Measurements from ENCODE around the gene SPPL3.
A peak's percentile ranks its signal among the peaks of the same experiment; 100 is the strongest.

The SPPL3 gene

DNA sequence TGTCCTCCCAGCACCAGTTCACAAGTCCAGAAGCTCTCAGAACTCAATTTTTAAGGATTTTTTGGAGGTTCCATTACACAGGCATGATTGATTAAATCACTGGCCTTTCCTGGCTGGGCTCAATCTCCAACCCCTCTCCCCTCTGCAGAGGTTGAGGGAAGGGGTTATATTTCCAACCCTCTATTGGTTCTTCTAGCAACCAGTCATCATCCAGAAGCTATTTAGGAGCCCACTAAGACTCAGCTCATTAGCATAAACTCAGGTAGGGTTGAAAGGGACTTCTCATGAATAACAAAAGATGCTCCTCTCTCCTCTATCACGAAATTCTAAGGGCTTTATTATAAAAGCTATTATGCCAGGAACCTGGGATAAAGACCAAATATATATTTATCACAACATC is 41.5 kb downstream of the SPPL3 start:
- Histone ChIP-seq H3K4me2 (ENCODE audit: low read depth, low read length, poor library complexity, severe bottlenecking) (no peak overlapping the region), H3K9me3 (ENCODE audit: insufficient read depth, low read length) (no peaks in the 10 kb centered on the region), H3K79me2 (ENCODE audit: insufficient read depth, low read length) (peaks cover 8% of the 10 kb centered on the region; the same call in 1 of the 2 replicates), H2AFZ (ENCODE audit: low read depth, low read length, severe bottlenecking) (no peak overlapping the region), H4K20me1 (ENCODE audit: low read depth, low read length) (no peaks in the 10 kb centered on the region; the same call in 1 of the 2 replicates), H3K9me2 (replicated peaks; ENCODE audit: insufficient read depth, low read length) (no peaks in the 10 kb centered on the region), H3K4me3 (ENCODE audit: insufficient read depth, low read length, poor library complexity, severe bottlenecking) (no peak overlapping the region), H3K9ac (ENCODE audit: low read length) (no peak overlapping the region), H3K27me3 (ENCODE audit: low read length) (no peaks in the 10 kb centered on the region), H3K27ac (ENCODE audit: low read depth, low read length) (no peak overlapping the region), H3F3A (ENCODE audit: insufficient read depth) (no peaks in the 10 kb centered on the region; the same call in 1 of the 2 replicates), H3K36me3 (ENCODE audit: low read length) (no peaks in the 10 kb centered on the region)
- TF ChIP-seq EZH2phosphoT487 (conservative IDR thresholded peaks at IDR 0.05; ENCODE audit: low read length) (no peak), CTCF (IDR thresholded peaks at IDR 0.05; ENCODE audit: insufficient read depth, low read length, poor library complexity, severe bottlenecking) (no peak)

GRCh38 chr12:120861074-120861795 is 42.9 kb downstream of the SPPL3 start:
- H3K9ac ChIP-seq (ENCODE audit: low read length) = no peak overlapping the region
- H3K27me3 ChIP-seq (ENCODE audit: low read length) = no peaks in the 10 kb centered on the region
- peaks cover 13% of the 10 kb centered on the region for H3K79me2 ChIP-seq (ENCODE audit: insufficient read depth, low read length)
- no peaks in the 10 kb centered on the region for H3K9me3 ChIP-seq (ENCODE audit: insufficient read depth, low read length)
- TF ChIP-seq CTCF (IDR thresholded peaks at IDR 0.05; ENCODE audit: insufficient read depth, low read length, poor library complexity, severe bottlenecking) (no peak), EZH2phosphoT487 (conservative IDR thresholded peaks at IDR 0.05; ENCODE audit: low read length) (no peak)
- H3K27ac ChIP-seq (ENCODE audit: low read depth, low read length) = no peak overlapping the region
- H3K36me3 ChIP-seq (ENCODE audit: low read length) = no peaks in the 10 kb centered on the region
- no peak overlapping the region for H3K4me3 ChIP-seq (ENCODE audit: insufficient read depth, low read length, poor library complexity, severe bottlenecking)
- H3K4me2 ChIP-seq (ENCODE audit: low read depth, low read length, poor library complexity, severe bottlenecking) = no peak overlapping the region
- H4K20me1 ChIP-seq (ENCODE audit: low read depth, low read length) = no peaks in the 10 kb centered on the region; the same call in 1 of the 2 replicates
- no peaks in the 10 kb centered on the region; the same call in 1 of the 2 replicates for H3F3A ChIP-seq (ENCODE audit: insufficient read depth)
- H3K9me2 ChIP-seq (replicated peaks; ENCODE audit: insufficient read depth, low read length) = no peaks in the 10 kb centered on the region
- no peak overlapping the region for H2AFZ ChIP-seq (ENCODE audit: low read depth, low read length, severe bottlenecking)

DNA sequence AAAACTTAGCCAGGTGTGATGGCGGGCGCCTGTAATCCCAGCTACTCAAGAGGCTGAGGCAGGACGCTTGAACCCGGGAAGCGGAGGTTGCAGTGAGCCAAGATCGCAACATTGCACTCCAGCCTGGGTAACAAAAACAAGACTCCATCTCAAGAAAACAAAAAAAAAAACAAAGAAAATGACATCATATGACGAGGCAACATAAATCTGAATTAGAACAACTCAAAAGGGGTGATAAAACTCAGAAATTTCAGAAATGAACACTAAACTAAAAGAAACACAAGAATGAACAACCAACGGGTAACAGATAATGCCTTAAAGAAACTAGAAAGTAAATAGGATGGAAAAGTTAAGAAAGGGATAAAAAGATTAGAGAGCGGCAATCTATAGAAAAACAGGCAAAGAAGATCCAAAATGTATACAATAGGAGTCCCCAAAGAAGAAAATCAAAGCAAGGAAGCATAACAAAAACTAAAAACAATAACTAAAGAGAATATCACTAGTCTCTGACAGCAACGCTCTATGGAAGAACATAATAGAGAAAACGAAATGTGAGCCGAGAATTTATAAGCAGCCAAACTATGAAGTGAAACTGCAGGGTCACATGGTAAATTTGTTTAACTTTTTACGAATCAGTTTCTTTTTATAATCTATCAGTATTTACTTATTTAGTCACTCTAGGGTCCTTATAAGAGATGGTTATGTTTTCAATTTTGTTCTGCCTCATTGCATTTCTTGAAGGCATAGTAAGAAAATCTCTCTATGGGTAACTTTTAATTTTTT is 45.7 kb downstream of the SPPL3 start:
- H3K79me2 ChIP-seq (ENCODE audit: insufficient read depth, low read length) = peaks cover 23% of the 10 kb centered on the region
- no peak overlapping the region for H3K4me3 ChIP-seq (ENCODE audit: insufficient read depth, low read length, poor library complexity, severe bottlenecking)
- H3K36me3 ChIP-seq (ENCODE audit: low read length) = no peaks in the 10 kb centered on the region
- no peaks in the 10 kb centered on the region; the same call in 1 of the 2 replicates for H3F3A ChIP-seq (ENCODE audit: insufficient read depth)
- H3K27me3 ChIP-seq (ENCODE audit: low read length) = no peaks in the 10 kb centered on the region
- peak overlapping the region; percentile 44 for H3K4me2 ChIP-seq (ENCODE audit: low read depth, low read length, poor library complexity, severe bottlenecking)
- H3K9ac ChIP-seq (ENCODE audit: low read length) = no peak overlapping the region
- TF ChIP-seq EZH2phosphoT487 (conservative IDR thresholded peaks at IDR 0.05; ENCODE audit: low read length) (no peak), CTCF (IDR thresholded peaks at IDR 0.05; ENCODE audit: insufficient read depth, low read length, poor library complexity, severe bottlenecking) (no peak)
- H4K20me1 ChIP-seq (ENCODE audit: low read depth, low read length) = no peaks in the 10 kb centered on the region
- no peak overlapping the region for H3K27ac ChIP-seq (ENCODE audit: low read depth, low read length)
- no peak overlapping the region for H2AFZ ChIP-seq (ENCODE audit: low read depth, low read length, severe bottlenecking)
- no peaks in the 10 kb centered on the region for H3K9me2 ChIP-seq (replicated peaks; ENCODE audit: insufficient read depth, low read length)
- H3K9me3 ChIP-seq (ENCODE audit: insufficient read depth, low read length) = no peaks in the 10 kb centered on the region
